Suppressor macrophage treated with lipopolysaccharide for 1 hour (primary cell): ENCODE results near the gene NT5DC4.

Source experiments
- DNase-seq, 3 donors: peaks; one replicate each; pipeline ENCODE4 v3.0.0-alpha.2; 2020 to 2022

Gene NT5DC4

GRCh38 chr2:112788653-112789052, 67.8 kb downstream of the NT5DC4 start:
- no peak for DNase-seq
